Thyroid gland (tissue), 4 donors: ENCODE data around the gene TANGO2. TPM values are rescaled to one million over a fixed set of nuclear protein-coding genes. Genes with fewer than 3 reads are reported as not detected.
A peak's percentile ranks its signal among the peaks of the same experiment; 100 is the strongest.

Source experiments
- DNase-seq, 2 donors: peaks; one replicate each; pipeline ENCODE4 v3.0.0-alpha.2; 2019
- H3K27ac ChIP-seq, 3 donors: fragments of 200-600 bp; sonication (generic); 1 replicate in 2 of 3; 2 replicates in 1 of 3; pipeline ENCODE4 v1.5.1; 2016 to 2019; ENCODE audit warnings: mild to moderate bottlenecking in 1 of 3, moderate library complexity in 1 of 3
- H3K27me3 ChIP-seq: fragments of 200-600 bp; sonication (generic); one replicate; pipeline ENCODE4 v1.5.1; 2019
- H3K36me3 ChIP-seq, 2 donors: fragments of 200-600 bp; sonication (generic); one replicate each; pipeline ENCODE4 v1.5.1; 2016 to 2019
- H3K4me1 ChIP-seq, 2 donors: fragments of 200-600 bp; sonication (generic); one replicate each; pipeline ENCODE4 v1.5.1; 2017 to 2019
- H3K4me3 ChIP-seq, 3 donors: fragments of 200-600 bp; sonication (generic); replicated peaks in 1 of 3; 1 replicate in 2 of 3; 2 replicates in 1 of 3; pipeline ENCODE4 v1.5.1; 2016; ENCODE audit warnings: mild to moderate bottlenecking in 1 of 3
- H3K9me3 ChIP-seq: fragments of 200-600 bp; sonication (generic); one replicate; pipeline ENCODE4 v1.5.1; 2017
- CTCF ChIP-seq, 6 experiments: fragments of 200-600 bp in 3 of 6; fragments of 450-650 bp in 3 of 6; sonication (generic) in 3 of 6; IDR thresholded peaks; one replicate each; pipeline ENCODE4 v1.5.1; 2016 to 2019; ENCODE audit warnings: antibody characterized with exemption in 6 of 6, mild to moderate bottlenecking in 2 of 6, inconsistent platforms in 1 of 6, moderate library complexity in 1 of 6
- POLR2A ChIP-seq, 2 donors: fragments of 450-650 bp; IDR thresholded peaks; one replicate each; pipeline ENCODE4 v1.6.1; 2017; ENCODE audit warnings: antibody characterized with exemption in 2 of 2, mild to moderate bottlenecking in 2 of 2, moderate library complexity in 1 of 2
- WGBS, 2 donors: methylation state at CpG; one replicate each; pipeline ENCODE4 v1.1.5; 2017; 5-methylcytosine and 5-hydroxymethylcytosine counted together
- intact Hi-C: fragments of 100-400 bp; cut with DNase I; formaldehyde crosslinking; loops from one replicate; pipeline ENCODE4 v1.15.1; 2023
- total RNA-seq, 4 donors: library from RNA; depleted of rRNA; stranded (reverse); fragments of >200 nt; gene quantifications; one replicate each; pipeline ENCODE4 v1.2.3, GENCODE V29; 2016

TANGO2 gene
- total RNA-seq, 4 donors from 2014 or later = 50.3 to 82.7 (median 65.2) TPM

GRCh38 chr22:20069331-20070042 lies 48.6 kb downstream of the TANGO2 start:
- Histone ChIP-seq H3K27me3 (no peaks in the 10 kb centered on the region), H3K9me3 (no peaks in the 10 kb centered on the region), H3K4me1 (no peaks in the 10 kb centered on the region), H3K4me3 (no peak overlapping the region), H3K36me3 (peaks cover 0 to 5% of the 10 kb centered on the region in 2 donors), H3K27ac (no peak overlapping the region)
- no peak for DNase-seq
- intact Hi-C loops = no loop called here
- no peak for TF ChIP-seq POLR2A (IDR thresholded peaks at IDR 0.05)
- TF ChIP-seq CTCF (IDR thresholded peaks at IDR 0.05) = no peak
- 94 to 95% methylated on average over 6 to 7 of the region's 7 CpGs for WGBS, 2 donors

- DNase-seq = no peak
- Histone ChIP-seq H3K4me1 (no peaks in the 10 kb centered on the region), H3K36me3 (no peaks in the 10 kb centered on the region), H3K4me3 (no peak overlapping the region), H3K27me3 (no peaks in the 10 kb centered on the region), H3K9me3 (no peaks in the 10 kb centered on the region), H3K27ac (no peak overlapping the region)
- no peak for TF ChIP-seq CTCF (IDR thresholded peaks at IDR 0.05)
- TF ChIP-seq POLR2A (IDR thresholded peaks at IDR 0.05) = no peak
- WGBS, 2 donors = 85 to 86% methylated on average over 8 of the region's 8 CpGs
- intact Hi-C loops = no loop called here
These were observed 50.6 kb downstream of the TANGO2 start for GRCh38 chr22:20071524-20071972.

- intact Hi-C loops = no loop called here
- no peaks in the 10 kb centered on the region for H3K36me3 ChIP-seq
- peaks cover 15% of the 10 kb centered on the region in 2 donors for H3K4me1 ChIP-seq
- TF ChIP-seq CTCF (IDR thresholded peaks at IDR 0.05) (no peak), POLR2A (IDR thresholded peaks at IDR 0.05) (no peak)
- no peak overlapping the region for H3K4me3 ChIP-seq
- H3K27ac ChIP-seq = no peak overlapping the region
- no peaks in the 10 kb centered on the region for H3K27me3 ChIP-seq
- DNase-seq = no peak
- 73 to 74% methylated on average over 6 of the region's 6 CpGs for whole genome bisulfite sequencing, 2 donors
- no peaks in the 10 kb centered on the region for H3K9me3 ChIP-seq
These were observed 55.8 kb downstream of the TANGO2 start for GRCh38 chr22:20076627-20077172.

GRCh38 chr22:20079745-20080444 lies 59.0 kb downstream of the TANGO2 start, which contains the start of gene DGCR8:
Gene DGCR8 (plus strand): TSS chr22:20080241. CDS start chr22:20085964, 5,723 bp downstream.
- intact Hi-C loops = no loop called here

More at GRCh38 chr22:20079745-20080444, 59.0 kb downstream of the TANGO2 start, which contains the start of gene DGCR8:
- H3K27me3 ChIP-seq = no peaks in the 10 kb centered on the region
- no peaks in the 10 kb centered on the region for H3K9me3 ChIP-seq
- peaks cover 43 to 46% of the 10 kb centered on the region in 2 donors for H3K4me1 ChIP-seq
- H3K36me3 ChIP-seq = no peaks in the 10 kb centered on the region
- peak within 1 kb of the TSS in 2 of 3 donors; percentile 64 to 78 for H3K4me3 ChIP-seq
- 0% methylated on average over 2 to 4 of the region's 100 CpGs for WGBS, 2 donors
- H3K27ac ChIP-seq = peak within 1 kb of the TSS; percentile 76 to 84 (median 83)
- TF ChIP-seq POLR2A (IDR thresholded peaks at IDR 0.05) = peak in 1 of 2 donors; percentile 75
- TF ChIP-seq CTCF (IDR thresholded peaks at IDR 0.05) = no peak
- peak; percentile 92 to 96 for DNase-seq
